ENCODE measurements around the gene TLR4.

DNA sequence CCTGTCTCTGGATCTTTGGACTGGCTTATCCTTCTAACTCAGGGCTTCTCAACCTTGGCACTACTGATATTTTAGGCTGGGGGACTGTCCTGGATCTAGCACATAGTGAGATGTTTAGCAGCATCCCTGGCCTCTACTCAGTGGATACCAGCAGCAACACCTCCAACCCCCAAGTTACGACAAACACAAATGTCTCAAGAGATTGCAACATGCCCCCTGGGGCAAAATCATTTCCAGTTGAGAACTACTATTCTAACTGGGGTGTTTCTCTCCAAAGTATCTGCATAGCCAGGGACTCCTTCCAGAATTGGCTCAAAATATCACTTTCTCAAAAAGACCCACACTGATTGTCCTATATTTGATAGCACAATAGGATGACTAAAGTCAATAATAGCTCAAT is 7.2 kb upstream of the TLR4 start:
- TF ChIP-seq, protein P1, sequence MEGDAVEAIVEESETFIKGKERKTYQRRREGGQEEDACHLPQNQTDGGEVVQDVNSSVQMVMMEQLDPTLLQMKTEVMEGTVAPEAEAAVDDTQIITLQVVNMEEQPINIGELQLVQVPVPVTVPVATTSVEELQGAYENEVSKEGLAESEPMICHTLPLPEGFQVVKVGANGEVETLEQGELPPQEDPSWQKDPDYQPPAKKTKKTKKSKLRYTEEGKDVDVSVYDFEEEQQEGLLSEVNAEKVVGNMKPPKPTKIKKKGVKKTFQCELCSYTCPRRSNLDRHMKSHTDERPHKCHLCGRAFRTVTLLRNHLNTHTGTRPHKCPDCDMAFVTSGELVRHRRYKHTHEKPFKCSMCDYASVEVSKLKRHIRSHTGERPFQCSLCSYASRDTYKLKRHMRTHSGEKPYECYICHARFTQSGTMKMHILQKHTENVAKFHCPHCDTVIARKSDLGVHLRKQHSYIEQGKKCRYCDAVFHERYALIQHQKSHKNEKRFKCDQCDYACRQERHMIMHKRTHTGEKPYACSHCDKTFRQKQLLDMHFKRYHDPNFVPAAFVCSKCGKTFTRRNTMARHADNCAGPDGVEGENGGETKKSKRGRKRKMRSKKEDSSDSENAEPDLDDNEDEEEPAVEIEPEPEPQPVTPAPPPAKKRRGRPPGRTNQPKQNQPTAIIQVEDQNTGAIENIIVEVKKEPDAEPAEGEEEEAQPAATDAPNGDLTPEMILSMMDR (IDR thresholded peaks at IDR 0.05; ENCODE audit: insufficient read depth, low read length, poor library complexity, severe bottlenecking): no peak
- no peak for TF ChIP-seq EZH2phosphoT487 (conservative IDR thresholded peaks at IDR 0.05; ENCODE audit: low read length)
